HG03066 (cell line): Measurements from ENCODE around the gene SYCP2L.
A peak's percentile ranks its signal among the peaks of the same experiment; 100 is the strongest.
"Not testable (repeated sequence)": the region's sequence is repeated elsewhere in the genome, so short reads cannot be mapped to it uniquely, and the experiment has no call there.

ENCODE experiments used
- ATAC-seq: cut with Tn5 transposase; IDR thresholded peaks from one replicate; pipeline ENCODE4 v1.9.1; 2021; ENCODE audit warnings: low read depth; ENCODE audit not compliant: unreplicated experiment

The SYCP2L gene

DNA sequence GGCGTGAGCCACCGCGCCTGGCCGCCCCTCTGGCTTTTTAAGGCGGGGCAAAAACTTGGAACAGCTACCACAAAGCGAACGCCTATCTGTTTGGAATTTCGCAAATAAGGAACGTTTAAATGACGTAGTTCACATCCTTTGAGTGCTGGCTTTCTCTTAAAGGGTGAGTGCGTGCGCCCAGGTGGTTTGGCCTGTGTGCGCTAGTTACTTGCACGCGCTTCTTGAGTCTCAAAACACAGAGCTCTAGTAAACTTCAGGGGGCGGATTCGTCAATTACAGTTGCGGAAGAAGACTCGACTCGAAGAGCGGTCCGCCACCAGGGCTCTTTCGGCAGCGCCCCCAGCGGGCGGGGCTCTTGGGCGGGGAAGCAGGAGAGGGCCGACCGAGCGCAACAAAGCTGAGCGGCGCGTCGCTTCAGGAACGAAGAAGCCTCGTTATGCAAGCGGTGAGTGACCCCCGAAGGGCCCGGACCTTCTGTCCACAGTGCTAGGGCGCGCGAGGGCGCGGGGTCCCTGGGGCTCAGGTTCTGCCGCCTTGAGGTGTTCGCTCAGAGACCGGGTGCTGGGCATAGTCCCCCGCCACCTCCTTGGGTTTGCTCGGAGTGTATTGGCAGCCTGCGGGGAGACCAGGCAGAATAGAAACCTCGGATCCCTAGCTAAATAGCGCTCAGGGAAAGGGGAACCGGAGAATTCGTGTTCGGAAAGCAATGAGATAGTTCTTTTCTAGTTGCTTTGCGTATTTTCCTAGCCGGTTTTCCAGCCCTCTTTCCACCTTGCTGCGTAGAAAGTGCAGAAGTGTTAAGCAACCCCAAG, at the start of gene SYCP2L:
Gene SYCP2L (plus strand): TSS at position 362 of the 812 bp plus-strand sequence. CDS start 75 bp downstream, at position 437.
- no peak for ATAC-seq

- no peak for ATAC-seq
Measured at GRCh38 chr6:10837622-10837994, 49.2 kb upstream of the SYCP2L start.

DNA sequence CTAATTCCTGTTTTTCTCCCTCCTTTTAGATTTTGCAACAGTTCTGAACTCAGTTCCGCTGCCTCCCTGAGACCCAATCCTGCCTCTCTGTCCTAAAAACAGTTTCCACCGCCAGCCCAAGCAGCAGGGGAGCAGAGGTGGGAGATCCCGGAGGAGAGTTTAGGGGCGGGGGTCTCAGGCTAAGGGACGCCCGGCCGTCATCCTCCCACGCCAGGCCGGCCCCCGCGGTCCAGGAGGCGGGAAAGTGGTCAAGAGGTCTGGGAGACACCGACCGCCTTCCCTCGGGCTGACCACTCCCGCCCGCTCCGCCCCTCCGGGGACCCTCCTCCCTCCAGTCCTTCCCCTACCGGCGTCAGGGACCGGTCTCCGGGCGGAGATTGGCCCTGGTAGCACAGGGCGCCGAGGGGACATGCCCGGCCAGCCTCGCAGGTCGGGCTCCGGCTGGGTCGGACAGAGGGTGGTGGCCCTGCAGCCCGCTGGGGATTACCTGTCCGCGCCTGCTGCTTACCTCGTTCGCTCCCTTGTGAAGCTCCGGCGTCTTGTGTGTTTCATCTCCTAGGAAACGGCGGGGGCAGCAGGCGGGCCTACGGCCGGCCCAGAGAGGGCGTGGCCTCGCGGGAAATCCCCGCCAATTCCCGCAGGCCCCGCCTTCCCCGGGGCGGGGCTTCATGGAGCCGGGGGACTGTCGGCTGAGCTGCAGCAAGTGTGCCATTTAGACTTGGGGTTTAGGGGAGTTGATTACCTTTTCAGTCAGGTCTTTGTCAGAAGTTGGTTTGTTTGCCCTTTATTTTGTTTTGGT, 48.7 kb upstream of the SYCP2L start, which contains the start of gene MAK:
Gene MAK (minus strand): TSS at position 545 of the 799 bp plus-strand sequence. CDS start 7,891 bp downstream, outside the sequence.
- peak; percentile 79 for ATAC-seq

- ATAC-seq = peak; percentile 68
Measured at GRCh38 chr6:10838794-10839333, 48.0 kb upstream of the SYCP2L start.

DNA sequence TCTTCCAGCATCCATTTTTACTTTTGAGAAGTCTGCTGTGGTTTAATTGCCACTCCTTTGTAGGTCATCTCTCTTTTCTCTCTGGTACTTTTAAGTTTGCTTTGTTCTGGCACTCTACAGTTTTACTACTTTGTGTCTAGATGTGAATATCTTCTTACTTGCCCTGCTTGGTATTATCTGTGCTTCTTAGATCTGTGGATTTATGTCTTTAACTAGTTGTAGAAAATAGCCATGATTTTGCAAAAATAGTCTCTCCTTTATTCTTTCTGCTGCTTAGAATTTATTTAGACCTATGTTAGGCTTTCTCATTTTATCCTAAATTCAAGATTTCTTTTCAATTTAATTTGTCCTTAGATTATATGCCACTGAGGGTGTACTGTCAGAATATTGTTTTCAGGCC, 43.3 kb upstream of the SYCP2L start:
- no peak for ATAC-seq

DNA sequence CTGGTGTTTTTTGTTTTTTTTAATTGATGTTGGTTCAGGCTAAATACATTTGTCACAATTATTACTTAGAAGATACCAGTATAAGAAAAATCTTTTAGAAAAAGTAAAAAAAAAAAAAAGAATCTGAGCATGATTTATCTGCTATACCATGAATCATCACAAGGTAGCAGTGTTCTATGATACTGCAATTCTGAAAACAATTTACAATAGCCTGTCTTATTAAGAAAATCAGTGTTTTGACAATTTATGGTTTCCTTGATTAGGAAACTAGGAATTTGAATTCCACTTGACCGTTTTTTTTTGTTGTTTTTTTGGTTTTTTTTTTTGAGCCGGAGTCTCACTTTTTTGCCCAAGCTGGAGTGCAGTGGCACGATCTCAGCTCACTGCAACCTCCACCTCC, 39.2 kb upstream of the SYCP2L start:
- ATAC-seq = no peak

DNA sequence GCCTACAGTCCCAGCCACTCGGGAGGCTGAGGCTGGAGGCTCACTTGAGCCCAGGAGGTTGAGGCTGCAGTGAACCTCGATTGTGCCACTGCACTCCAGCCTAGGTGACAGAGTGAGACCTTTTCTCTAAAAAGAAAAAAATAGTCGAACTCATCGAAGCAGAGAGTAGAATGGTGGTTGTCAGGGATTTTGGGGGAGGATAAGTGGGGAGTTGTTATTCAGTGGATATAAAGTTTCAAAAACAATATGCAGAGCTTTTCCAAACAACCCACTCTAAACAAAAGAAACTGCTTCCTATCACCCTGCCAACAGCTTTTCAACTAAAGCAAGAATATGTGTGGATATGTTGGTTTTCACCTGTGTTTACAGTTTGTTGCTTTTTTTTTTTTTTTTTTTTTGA, 37.0 kb upstream of the SYCP2L start:
- no peak for ATAC-seq

DNA sequence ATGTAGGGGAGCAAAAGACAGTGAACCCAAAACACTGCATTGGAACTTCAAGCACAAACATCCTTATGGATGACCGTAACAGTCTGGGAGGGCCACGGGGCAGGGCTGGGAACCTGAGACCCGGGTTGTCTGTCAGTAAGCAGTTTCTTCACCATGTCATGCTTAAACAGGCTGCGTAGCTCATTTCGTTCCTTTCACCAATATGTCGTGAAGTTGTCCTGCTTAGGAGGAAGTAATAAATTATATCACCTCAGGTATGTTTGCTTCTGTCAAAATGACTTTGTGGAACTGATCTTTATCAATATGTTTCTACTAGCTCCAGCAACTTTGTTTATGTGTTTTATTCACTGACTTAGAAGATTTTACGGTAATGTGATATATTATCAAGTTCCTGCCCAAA, 36.1 kb upstream of the SYCP2L start:
- ATAC-seq = no peak

DNA sequence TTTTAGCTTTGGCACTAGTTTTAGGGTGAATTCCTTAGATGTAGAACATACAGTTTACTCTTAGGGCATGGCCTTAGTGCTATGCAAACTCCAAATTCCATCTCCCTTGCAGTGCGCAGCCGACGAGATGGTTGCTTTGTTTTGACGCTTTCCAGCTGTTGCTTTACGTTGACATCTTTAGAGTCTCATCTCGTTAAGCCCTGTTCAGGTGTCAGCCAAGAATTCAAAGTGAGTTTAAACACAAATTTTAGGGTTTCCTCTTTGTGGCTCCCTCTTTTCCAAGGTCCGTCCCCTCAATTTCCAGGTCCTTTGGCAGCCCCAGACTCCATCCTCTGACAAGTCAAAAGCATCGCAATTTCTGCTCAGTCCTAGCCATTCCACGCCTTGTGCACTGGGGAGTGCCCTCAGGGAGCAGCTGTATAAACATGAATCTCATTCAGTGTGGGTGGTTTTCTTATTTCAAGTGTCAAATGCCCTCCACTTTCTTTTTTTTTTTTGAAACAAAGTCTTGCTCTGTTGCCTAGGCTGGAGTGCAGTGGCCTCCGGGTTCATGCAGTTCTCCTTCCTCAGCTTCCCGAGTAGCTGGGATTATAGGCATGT, 34.4 kb upstream of the SYCP2L start:
- no peak for ATAC-seq

GRCh38 chr6:10853849-10854300, 33.0 kb upstream of the SYCP2L start:
- not testable (repeated sequence) for ATAC-seq

DNA sequence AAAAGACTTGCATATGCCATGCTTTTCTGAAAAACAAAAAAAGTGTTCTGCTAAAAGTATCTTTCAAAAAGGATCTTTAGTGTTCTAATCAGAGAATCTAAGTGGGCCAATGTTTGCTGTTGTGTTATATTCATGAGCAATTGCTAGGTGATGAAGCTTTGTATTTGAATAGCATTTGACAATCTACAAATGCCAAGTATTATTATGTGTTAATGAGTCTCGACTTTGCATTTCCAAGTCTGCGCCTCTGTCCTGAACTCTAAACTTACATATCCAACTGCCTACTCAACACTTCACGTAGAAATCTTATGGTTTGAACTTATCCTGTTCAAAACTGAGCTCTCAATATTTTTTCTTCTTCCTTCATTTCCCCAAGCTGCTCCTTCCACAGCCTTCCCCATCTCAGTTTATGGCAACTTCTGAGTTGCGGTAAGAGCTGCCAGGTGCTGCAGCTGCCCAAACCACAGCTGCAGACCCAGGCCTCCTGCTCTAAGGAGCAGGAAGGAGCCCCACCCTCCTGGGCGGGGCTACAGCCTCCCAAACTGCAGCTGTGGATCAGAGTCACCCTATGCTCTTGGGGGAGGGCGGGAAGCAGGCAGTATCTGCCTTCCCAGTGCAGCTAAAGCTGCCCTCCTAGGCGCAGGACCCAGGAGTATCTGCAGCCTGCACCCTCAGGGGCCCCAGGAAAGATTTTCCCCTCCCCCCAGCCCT, 31.8 kb upstream of the SYCP2L start:
- ATAC-seq = no peak

GRCh38 chr6:10857259-10857658, 29.6 kb upstream of the SYCP2L start:
- ATAC-seq = no peak

DNA sequence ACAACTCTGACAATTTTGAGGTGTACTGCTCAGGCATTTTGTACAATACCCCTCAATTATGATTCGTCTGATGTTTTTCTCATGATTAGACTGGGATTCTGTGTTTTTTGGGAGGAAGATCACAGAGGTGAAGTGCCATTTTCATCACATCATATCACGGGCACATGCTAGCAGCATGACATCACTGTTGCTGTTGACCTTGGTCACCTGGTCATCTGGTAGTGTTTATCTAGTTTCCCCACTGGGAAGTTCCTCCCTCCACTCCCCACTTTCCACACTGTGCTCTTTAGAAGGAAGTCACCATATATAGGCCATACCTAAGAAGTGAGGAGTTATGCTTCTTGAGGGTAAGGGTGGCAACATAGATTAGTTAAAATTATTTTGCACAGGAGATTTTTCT, 25.8 kb upstream of the SYCP2L start:
- no peak for ATAC-seq

- ATAC-seq = no peak
Measured at GRCh38 chr6:10862361-10862760, 24.5 kb upstream of the SYCP2L start.

- ATAC-seq = not testable (repeated sequence)
Measured at GRCh38 chr6:10863031-10863430, 23.8 kb upstream of the SYCP2L start.

DNA sequence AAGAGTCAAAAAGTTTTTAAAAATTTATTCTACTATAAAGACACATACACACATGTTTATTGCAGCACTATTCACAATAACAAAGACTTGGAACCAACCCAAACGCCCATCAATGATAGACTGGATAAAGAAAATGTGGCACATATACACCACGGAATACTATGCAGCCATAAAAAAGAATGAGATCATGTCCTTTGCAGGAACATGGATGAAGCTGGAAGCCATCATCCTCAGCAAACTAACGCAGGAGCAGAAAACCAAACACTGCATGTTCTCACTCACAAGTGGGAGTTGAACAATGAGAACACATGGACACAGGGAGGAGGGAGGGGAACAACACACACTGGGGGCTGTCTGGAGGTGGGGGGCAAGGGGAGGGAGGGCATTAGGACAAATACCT, 20.1 kb upstream of the SYCP2L start:
- not testable (repeated sequence) for ATAC-seq

DNA sequence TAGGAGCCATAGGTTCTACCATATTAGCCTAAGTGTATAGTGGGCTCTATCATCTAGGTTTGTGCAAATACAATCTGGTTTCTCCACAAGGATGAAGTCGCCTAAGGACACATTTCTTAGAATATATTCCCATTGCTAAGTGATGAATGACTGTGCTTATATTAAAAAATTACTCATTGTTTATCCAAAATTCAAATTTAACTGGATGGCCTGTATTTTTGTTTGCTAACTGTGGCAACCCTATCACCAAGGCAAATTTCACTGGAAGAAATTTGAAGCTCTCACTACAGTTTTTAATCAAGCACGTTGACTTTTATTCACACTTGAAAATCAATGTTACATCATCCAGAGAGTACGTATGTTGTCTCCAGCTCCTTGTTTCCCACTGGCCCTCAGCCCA, 18.9 kb upstream of the SYCP2L start:
- ATAC-seq = no peak

GRCh38 chr6:10873374-10873773, 13.5 kb upstream of the SYCP2L start:
- no peak for ATAC-seq

DNA sequence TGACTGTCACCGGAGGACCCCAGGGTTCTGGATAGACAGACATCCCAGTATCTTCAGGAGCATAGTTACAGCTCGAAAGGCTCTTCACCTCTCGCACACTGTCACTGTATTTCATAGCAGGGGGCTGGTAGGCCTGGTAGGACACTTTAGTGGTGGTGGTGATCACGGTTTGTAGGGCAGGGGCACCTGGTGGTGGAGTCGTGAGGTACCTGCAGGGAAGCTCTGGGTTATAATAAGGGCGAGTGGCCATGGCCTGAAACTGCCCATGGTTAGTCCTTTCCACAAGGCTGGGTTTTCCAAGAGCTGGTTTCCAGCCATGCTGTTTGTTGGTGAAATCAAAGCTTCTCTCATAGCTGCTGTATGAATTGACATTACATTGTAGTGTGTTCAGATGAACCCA, 12.6 kb upstream of the SYCP2L start:
- ATAC-seq = no peak

DNA sequence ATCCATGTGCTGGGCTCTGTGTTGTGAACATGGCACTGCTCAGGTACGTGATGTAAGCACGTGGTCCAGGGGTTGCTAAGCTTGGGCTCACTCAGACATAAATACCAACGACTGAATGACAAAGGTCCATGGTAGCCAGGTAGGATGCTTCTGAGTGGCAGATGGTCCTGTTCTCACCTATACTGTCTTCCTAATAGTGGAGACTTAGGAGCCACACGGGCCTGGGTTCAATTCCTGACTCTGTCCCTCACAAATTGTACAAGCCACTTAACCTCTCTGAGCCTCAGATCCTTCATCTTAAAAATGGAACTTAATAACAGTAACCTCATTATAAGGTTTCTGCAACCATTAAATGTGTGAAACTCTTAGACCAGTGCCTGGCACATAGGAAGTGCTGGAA, 11.8 kb upstream of the SYCP2L start:
- ATAC-seq = no peak
